NCI-H2171 (cell line): ENCODE data around the gene ALPK3.

Source experiments
- DNase-seq: peaks from one replicate; lab custom pipeline; 2025; lab: John Stamatoyannopoulos, UW

The ALPK3 gene

DNA sequence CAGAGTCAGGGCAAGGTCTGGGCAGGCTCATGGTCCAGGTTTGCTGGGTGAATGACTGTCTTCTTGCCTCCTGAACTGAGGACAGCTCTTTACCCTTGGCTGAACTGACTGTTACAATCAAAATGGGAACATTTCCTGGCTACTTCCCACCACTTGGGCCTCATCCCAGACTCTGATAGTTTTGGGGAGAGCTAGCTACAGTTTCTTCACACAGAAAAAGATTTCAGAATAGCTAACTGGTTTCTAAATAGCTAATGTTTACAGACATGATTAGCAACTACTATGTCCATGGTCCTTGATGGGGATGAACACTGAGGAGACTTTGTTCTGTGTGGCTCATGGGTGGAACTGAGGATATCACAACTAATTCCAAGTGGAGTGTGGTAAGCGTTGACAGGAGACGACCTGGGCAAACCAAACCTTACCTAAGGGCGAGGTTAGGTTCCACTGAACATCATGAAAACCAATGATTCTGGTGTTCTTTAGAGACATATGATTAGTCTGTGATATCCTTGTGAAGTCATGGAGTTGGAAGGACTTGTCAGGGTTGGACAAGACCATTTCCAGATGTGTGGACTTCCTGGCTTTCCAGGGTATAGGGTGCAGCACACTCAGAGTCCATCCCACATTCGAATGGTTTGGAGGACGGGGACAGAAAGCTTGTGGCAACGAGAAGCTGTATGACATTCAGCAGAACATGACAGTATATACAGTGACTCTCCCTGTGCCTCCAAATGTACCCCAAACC is 7.3 kb downstream of the ALPK3 start:
- DNase-seq = no peak

DNA sequence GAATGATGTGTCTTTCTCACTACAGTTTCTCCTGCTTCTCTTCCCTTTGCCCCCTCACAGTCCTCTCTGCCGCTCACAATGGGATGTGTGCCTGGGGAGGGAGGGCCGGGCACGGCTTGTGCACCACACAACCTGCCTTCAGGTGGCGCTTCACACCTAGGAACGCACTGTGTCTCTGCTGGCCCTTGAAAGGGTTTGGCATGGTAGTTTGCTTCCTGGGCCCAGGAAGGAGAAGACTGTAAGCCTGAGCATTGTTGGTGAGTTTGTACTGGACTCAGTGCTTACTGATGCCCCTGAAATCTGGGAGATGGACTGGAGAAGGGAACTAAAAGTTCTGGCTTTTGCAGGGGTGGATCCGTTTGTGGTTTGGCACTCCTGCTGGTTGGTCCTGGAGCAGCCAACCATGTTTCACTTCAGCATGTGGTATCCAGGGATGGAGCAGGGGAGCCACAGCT is 9.2 kb downstream of the ALPK3 start:
- no peak for DNase-seq

DNA sequence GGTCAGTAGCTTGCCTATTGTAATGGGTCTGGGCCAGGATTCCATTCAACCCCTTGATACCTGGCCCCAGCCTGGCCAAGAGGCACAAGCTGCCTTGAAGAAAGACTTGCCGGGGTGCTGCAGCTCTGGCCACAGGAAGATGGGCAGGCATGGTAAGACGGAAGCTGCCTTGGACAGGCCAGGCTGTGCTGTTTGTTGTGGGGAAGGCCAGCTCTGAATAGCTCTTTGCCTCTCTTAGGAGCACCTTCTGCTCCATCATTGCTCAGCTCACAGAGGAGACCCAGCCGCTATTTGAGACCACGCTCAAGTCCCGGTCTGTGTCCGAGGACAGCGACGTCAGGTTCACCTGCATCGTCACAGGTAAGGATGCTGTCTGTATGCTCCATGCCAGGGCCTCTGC is 10.1 kb downstream of the ALPK3 start:
- no peak for DNase-seq

DNA sequence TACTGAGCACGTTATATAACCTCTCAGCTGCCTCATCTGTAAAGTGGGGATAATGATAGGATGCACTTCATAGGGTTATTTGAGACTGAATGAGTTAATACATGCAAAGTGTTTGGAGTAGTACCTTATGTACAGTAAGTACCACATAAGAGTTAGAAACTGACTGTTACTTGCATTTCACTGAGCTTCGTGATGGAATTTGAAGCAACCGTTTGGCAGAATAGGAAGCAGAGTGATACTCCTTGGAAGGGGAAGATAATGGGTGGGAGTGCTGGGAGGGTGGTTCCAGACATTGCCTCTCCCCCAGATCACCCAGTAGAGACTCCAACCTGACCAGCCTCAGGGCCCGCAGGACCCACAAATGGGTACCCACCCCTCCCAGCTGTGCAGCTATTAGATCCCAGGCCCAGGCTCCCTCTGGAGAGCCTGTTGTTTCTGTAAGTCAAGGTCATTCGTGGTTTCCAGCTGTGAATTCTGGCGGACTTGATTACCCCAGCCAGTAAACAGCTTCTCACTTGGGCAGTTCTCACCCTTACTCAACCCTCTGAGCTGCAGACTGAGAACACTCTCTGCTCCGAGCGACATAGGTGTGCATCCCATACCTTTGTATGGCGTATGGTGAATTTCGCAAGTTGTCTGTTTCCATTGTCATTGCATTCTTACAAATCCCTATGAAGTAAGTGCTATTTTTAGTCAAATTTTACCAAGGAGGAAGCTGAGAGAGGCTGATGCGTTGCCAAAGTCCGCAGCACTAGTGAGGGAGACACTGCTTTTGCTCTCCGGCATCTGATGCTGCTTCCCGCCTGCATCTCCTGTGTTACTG is 11.1 kb downstream of the ALPK3 start:
- no peak for DNase-seq

DNA sequence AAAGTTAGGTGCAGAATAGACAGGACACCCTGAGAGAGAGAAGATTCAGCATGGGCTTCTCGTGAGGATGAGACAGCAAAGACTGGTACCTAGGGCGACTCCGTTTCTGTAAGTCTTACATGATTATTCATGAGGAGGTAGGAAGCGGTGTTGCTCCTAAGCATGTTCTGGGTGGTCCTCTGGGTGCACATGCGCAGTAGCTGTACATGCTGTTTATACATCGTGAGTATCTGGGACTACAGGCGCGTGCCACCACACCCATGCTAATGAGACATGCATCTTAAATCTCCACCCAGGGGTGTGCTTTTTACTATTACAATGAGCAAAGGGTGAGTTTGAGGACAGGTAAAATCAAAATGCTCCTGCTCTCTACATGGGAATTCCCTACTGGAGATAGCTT is 12.3 kb downstream of the ALPK3 start:
- DNase-seq = no peak

DNA sequence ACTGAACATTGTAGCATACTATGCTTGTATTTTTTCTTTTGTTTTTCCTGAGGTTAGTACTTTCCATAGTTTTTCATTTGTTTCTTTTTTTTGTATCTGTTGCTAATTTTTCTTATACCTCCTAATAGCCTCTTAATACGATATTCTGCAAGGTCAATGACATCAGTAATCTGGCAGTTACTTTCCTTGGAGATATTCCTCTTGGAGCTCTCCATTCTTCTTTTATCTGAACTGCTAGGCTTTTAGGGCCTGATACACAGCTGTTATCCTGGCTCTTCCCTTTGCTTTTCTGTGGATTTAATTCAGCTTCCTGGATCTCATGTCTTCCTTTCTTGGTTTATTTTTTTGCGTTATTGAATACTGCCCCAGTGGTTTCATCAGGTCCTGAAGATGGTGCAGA is 12.9 kb downstream of the ALPK3 start:
- no peak for DNase-seq

DNA sequence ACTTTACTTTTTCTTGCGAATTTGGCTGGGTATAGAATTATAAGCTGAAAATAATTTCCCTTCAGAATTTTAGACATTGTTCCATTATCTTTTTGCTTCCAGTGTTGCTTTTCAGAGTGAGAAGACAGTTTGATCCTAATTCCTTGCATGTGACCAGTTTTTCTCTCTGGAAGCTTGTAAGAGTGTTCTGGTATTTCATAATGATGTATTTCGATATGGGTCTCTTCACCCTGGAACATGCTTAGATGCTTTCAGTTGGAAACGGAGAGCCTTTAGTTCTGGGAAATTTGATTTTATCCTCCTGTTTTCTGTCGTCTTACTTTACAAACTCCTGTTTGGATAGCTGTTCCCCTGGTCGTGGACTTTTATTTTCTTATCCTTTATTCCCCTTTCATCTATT is 13.9 kb downstream of the ALPK3 start:
- no peak for DNase-seq

DNA sequence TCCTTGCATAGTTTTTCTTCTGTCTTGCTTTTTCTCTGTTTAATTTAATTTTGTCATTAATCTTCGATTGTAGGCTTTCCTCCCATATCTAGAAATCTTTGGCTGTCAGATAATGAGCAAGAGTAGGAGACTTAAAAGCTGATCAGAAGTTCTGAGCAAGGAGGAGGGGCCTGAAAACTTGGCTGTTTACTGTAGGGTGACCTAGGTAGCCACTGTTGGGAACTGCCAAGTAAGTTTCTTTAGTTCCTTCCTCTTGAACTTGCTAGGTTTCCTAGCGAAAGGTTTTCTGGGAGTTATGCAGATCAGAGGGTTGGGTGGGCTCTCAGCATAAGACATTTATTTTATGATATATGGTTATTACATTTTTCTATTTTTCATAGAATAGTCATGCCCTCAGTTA is 14.5 kb downstream of the ALPK3 start:
- DNase-seq = no peak

DNA sequence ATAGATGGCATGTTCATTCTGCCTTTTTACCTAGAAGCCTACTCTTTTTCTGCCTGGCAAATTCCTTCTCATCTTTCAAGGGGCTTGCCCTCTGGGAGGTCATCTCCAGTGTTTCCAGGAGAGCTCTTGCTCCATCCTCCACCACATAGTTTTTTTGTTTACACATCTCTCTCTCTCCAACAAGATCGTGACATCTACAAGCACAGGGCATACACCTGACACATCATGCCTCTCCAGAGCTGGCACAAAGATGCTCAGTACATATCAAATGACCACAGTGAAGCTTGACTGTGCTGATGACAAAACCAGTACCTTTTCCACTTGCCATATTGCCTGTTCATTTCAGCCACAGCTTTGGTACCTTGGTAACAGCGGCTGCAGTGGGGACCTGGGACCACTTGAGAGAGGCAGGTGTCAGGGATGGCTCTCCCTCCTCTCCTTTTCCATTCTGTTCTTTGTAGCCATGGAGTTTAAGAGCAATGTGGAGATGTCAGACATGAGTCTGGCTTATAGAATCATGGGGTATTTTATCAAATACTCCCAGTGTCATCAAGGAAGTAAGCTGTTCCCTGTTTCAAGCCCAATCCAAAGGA is 15.4 kb downstream of the ALPK3 start:
- no peak for DNase-seq

DNA sequence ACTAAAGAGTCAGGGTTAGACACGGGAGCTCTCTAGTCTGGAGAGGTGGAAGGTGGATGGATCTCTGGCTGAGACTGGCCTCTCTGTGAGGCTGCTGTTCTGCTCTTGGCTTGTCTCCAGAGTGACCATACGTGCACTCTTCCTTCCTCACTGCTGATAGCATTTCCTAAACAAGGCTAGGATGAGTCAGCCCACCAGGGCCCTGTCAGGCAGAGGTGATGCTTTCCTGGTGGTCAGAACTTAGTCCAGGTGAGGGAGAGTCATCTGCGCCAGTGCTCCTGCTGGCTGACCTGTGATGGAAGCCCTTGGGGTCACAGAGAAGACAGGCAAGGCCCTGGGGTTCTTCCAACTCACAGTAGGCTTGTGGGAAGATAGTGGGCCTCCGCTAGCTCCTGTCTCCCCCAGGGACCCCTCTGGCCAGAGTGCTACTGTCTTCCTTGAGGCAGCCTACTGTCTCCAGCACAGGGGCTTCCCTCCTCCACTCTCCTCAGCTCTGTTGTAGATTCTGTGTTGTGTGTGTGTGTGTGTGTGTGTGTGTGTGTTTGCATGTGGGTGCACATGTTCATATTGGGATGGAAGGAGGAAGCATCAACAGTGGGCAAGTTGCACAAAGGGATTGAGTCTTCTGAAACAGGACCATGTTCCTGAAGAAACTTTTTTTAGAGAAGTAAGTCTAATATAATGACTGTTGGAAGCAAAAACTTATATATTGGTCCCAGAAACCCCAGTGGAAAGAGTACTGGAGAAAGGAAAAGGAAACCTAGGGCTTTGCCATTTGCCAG is 16.5 kb downstream of the ALPK3 start:
- no peak for DNase-seq

DNA sequence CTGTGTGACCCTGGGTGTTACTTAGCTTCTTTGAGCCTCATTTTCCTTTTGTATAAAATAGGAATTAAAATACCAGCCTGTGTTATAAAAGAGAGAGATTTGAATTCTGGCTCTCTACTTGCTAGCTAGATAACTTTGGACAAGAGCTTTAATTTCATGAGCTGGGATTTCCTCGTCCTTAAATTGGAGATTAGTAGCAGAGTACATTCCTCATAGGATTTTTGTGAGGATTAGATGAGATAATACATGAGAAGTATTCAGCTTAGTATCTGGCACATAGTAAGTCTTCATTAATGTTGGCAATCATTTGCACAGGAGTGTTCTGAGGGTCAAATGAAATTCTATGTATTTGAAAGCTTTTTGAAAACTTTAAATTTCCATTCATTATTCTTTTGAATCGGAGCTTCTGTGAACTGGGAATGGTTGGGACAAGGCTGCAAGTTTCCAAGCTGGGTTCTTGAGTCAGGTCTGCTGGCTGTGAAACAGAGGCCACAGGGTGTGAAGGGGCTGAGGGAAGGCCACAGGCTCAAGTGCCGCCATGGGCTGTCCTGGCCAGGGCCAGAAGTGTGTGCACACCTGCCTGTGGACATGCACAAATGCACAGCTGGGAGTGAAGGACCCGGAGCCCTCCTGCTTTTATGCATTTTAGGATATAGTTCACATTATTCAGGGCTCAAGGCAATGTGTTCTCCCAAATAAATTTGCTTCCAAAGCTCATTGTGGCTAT is 17.2 kb downstream of the ALPK3 start:
- no peak for DNase-seq

DNA sequence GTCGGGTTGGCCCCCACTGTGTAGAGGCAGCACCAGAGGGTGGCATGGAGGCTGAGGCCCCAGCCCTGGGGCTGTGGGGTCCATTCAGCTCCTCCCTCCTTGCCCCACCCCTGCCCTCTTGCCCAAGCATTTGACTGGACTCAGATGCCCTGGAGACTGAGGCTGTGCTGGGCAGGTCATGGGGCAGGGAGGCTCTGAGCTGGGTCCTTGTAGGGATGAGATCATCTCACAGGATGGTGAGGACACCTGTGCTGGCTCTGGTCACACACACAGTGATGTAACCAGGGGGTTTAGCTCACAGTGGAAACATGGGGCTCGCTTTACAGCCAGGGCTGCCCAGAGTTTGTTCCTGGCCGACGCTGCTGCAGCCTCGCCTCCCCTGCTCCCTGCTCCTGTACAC is 17.8 kb downstream of the ALPK3 start:
- no peak for DNase-seq

DNA sequence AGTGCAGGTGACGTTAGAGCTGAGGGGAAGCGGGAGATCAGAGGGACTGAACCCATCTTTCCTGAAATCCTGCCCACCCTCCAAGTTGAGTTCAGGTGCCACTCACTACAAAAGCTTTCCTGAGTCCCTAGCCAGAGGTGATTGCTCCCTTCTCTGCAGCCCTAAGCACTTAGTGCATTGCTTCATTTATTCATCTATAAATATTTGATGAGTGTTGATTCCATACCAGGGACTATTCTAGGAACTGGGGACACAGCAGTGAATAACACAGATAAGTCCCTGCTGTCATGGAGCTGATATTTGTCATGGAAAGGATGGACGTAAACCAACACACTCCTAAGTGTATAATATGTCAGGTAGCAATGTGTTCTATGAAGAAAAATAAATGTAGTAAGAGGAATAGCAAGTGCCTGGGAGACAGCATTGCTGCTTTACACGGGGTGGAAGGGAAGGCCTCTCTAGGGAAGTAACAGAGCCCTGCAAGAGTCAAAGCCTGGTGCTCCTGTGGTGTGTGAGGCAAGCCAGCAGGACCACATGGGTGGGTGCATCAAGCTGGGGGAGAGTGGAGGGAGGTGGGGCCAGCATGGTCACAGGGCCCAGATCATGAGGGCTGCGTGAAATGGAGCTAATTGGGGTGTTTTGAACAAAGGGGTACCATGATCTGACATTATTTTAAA is 18.6 kb downstream of the ALPK3 start:
- DNase-seq = no peak

DNA sequence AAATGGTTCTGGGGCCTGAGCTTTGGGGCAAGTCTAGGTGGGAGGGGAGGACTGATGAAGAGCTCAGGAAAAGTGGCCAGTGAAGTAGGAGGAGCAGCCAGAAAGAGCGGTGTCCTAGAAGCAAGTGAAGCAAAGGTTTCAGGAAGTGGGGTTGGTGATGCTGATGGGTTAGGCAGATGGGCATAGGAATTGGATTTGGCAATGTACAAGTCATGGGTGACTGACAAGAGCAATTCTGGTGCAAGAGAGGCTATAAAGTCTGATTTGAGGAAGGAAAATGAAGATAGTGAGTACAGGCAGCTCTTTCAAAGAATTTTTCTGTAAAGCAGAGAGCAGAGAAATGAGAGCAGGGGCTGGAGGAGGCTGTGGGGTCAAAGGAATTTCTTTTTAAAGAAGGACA is 19.7 kb downstream of the ALPK3 start:
- no peak for DNase-seq

DNA sequence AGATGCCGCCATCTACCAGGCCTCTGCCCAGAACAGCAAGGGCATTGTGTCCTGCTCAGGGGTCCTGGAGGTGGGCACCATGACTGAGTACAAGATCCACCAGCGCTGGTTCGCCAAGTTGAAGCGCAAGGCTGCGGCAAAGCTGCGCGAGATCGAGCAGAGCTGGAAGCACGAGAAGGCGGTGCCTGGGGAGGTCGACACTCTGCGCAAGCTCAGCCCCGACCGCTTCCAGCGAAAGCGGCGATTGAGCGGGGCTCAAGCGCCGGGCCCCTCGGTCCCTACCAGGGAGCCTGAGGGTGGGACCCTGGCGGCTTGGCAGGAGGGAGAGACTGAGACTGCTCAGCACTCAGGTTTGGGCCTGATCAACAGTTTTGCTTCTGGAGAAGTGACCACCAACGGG is 22.6 kb downstream of the ALPK3 start:
- no peak for DNase-seq

DNA sequence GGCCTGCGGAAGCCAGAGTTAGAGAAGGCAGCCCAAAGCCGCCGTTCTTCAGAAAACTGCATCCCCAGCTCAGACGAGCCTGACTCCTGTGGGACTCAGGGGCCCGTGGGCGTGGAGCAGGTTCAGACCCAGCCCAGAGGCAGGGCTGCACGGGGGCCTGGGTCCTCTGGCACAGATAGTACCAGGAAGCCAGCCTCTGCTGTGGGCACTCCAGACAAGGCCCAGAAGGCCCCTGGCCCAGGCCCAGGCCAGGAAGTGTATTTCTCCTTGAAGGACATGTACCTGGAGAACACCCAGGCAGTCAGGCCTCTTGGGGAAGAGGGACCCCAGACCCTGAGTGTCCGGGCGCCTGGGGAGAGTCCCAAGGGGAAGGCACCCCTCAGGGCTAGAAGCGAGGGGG is 23.1 kb downstream of the ALPK3 start:
- no peak for DNase-seq

DNA sequence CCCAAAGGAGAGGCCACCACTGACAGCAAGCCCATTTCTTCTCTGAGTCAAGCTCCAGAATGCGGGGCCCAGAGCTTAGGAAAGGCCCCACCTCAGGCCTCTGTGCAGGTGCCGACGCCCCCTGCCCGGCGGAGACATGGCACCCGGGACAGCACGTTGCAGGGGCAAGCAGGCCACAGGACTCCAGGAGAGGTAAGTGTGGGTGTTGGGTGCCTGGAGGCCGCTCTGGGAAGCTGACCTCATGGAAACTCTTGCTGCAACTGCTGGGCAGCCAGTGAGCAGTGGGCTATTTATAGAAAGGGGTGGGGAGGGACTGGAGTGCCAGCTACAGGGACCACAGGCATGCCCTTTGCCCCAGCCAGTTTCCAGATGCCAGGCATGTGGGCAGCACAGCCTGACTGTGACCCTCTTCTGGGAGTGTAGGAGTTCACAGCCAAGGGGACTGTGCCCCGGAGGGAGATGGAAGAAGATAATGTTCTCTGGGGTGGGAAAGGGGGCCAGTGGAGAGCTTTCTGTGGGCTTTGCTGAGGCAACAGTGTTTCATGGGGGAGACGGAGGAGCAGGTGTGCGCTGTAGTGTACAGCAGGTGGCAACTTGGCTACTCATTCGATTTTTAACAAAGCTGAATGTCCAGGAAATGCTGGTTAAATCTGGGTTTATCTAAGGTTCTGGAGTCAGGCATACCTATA is 23.7 kb downstream of the ALPK3 start:
- no peak for DNase-seq

DNA sequence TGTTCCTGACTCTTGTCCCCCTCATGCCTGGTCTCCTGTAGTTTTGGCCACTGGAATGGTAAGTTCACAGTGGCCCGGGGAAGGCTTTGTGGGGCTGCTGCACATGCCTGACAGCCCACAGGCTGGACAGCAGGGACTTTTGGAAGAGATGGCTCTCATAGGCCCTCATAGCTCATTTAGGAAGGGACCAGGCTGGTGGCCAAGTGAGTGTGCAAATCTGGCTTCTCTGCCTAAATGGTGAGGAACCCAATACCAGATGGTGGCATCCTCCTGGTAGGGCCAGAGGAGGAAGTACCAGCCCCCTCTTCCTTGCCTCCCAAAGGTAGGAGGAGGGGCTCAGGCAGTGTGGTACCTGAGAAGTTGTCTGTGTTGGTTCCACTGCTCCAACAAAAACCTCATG is 25.6 kb downstream of the ALPK3 start:
- no peak for DNase-seq

DNA sequence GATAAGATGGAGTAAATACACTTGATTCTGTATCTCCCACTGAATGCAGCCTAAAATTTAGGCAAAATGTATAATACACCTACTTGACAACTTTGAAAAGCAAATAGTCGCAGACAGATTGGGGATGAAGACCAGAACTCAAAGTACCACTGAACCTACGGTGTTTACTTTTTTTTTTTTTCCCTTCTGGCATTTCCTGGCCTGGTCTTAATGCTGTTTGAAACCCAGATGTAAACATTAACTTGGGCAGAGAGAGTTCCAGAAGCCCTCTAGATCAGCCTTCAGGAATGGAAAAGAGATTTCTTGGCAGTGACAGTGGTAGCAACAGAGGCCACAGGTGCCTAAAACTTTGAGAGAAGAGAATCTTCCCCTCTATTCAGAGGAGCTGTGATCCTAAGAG is 27.8 kb downstream of the ALPK3 start:
- DNase-seq = no peak

DNA sequence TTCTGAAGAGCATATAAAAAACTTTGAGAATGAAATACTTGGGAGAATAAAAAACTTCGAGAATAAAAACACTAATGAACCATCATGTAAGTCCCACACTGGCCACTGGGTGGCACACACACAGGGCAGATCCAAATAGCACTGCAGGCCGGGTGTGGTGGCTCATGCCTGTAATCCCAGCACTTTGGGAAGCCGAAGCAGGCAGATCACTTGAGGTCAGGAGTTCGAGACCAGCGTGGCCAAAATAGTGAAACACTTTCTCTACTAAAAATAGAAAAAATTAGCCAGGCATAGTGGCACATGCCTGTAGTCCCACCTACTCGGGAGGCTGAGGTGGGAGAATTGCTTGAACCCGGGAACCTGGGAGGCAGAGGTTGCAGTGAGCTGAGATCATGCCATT is 28.5 kb downstream of the ALPK3 start:
- peak; percentile 17 for DNase-seq

DNA sequence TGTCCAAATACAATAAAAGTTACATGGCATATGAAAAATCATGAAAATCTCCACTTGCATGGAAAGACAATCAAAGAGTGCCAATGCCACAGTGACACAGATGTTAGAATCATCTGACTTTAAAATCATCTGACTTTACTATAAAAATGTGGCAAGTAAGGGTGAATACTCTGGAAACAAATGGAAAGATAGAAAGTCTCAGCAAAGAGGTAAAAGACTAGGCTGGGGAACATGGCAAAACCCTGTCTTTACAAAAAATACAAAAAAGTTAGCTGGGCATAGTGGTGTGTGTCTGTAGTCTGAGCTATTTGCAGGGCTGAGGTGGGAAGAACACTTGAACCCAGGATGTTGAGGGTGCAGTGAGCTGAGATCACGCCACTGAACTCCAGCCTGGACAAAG is 29.1 kb downstream of the ALPK3 start:
- no peak for DNase-seq
